Adipocyte (in vitro differentiated cells): ENCODE measurements around the gene ARHGEF25.
"Not testable (repeated sequence)": the region's sequence is repeated elsewhere in the genome, so short reads cannot be mapped to it uniquely, and the experiment has no call there.

ENCODE experiments used
- DNase-seq: peaks from one replicate; pipeline ENCODE4 v3.0.0-alpha.2; 2015; ENCODE audit warnings: low read depth
- H3K27me3 ChIP-seq: replicated peaks from 2 replicates; pipeline ENCODE4 v1.7.0; 2013; ENCODE audit warnings: mild to moderate bottlenecking, low read length, moderate library complexity; ENCODE audit not compliant: control insufficient read depth, insufficient read depth
- H3K36me3 ChIP-seq: 2 replicates; pipeline ENCODE4 v1.7.0; 2013; ENCODE audit warnings: low read length, mild to moderate bottlenecking, moderate library complexity; ENCODE audit not compliant: control insufficient read depth, insufficient read depth, severe bottlenecking
- H3K4me1 ChIP-seq: 2 replicates; pipeline ENCODE4 v1.7.0; 2013; ENCODE audit warnings: mild to moderate bottlenecking, low read length, moderate library complexity; ENCODE audit not compliant: control insufficient read depth, insufficient read depth
- H3K4me3 ChIP-seq: 2 replicates; pipeline ENCODE4 v1.7.0; 2013; ENCODE audit warnings: mild to moderate bottlenecking, low read length, moderate library complexity
- H3K9ac ChIP-seq: 2 replicates; pipeline ENCODE4 v1.7.0; 2013; ENCODE audit warnings: mild to moderate bottlenecking, low read length, moderate library complexity
- H3K9me3 ChIP-seq: 2 replicates; pipeline ENCODE4 v1.7.0; 2013; ENCODE audit warnings: mild to moderate bottlenecking, low read length, moderate library complexity; ENCODE audit not compliant: control insufficient read depth

The ARHGEF25 gene

GRCh38 chr12:57636731-57637130 is 25.5 kb downstream of the ARHGEF25 start:
- not testable (repeated sequence) for H3K9ac ChIP-seq, DNase-seq, H3K4me3 ChIP-seq, H3K4me1 ChIP-seq, H3K36me3 ChIP-seq, H3K9me3 ChIP-seq
- H3K27me3 ChIP-seq: peaks cover 41% of the 10 kb centered on the region

GRCh38 chr12:57637364-57637763 is 26.1 kb downstream of the ARHGEF25 start:
- H3K27me3 ChIP-seq: peaks cover 41% of the 10 kb centered on the region
- DNase-seq: no peak
- H3K4me3 ChIP-seq: no peak overlapping the region
- no peak overlapping the region for H3K9ac ChIP-seq
- H3K4me1 ChIP-seq: peaks cover 5% of the 10 kb centered on the region
- no peaks in the 10 kb centered on the region for H3K36me3 ChIP-seq
- H3K9me3 ChIP-seq: no peaks in the 10 kb centered on the region

DNA sequence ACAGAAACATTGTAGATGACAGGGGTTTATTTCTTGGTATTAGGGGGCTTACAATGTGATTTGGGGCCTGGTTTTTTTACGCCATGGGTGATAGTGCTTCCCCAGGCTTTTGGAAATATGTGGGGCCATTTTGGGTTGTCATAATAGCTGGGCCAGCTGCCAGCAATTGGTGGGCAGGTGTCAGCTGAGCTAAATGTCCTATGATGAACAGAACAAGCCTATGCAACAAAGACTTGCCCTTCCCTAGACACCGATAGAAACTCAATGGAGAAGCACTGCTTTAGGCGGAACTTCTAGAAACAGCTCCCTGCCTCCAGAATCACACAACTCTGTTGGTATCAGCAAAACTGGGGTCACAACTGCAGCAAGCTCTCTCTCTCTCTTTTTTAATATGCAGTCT is 26.9 kb downstream of the ARHGEF25 start:
- Histone ChIP-seq H3K9ac (no peak overlapping the region), H3K27me3 (peaks cover 45% of the 10 kb centered on the region), H3K4me3 (no peak overlapping the region), H3K36me3 (no peaks in the 10 kb centered on the region), H3K9me3 (no peaks in the 10 kb centered on the region), H3K4me1 (peaks cover 5% of the 10 kb centered on the region)
- no peak for DNase-seq

- DNase-seq: no peak
- Histone ChIP-seq H3K27me3 (peaks cover 45% of the 10 kb centered on the region), H3K9ac (no peak overlapping the region), H3K4me3 (no peak overlapping the region), H3K36me3 (no peaks in the 10 kb centered on the region), H3K4me1 (peaks cover 5% of the 10 kb centered on the region), H3K9me3 (peaks cover 7% of the 10 kb centered on the region)
These were observed 29.2 kb downstream of the ARHGEF25 start for GRCh38 chr12:57640175-57641042.

DNA sequence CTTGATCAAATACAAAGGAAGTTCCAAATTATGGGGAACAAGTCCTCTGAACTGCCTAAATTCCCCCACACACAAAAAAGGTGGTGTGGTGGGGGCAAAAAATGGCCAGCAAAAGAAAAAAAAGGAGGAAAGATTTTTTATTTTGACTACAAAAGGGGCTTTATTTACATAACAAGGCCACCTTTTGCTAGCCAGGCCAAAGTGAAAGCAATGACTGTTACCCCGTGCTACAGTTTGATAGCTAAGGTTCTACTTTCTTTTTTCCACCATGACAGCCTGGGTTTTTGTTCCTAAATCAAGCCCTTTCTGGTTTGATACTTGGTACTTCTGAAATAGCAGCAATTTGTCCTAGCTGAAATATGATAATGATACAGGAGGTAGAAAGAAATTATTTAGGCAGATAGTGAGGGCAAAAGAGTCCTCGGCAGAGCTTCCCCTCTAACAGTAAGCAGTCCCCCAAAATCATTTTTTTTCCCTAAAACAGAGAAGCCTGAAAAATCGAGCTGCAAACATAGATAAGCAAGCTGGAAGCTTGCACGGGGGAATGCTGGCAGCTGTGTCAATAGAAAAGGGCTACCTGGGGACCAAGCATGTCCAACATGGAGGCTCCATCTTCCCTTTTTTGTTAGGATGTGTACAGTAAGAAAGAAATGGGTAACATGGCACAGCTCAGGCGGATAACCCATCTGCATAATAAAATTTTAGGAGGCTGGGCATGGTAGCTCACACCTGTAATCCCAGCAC is 30.6 kb downstream of the ARHGEF25 start:
- DNase-seq: no peak
- Histone ChIP-seq H3K9ac (no peak overlapping the region), H3K27me3 (peaks cover 45% of the 10 kb centered on the region), H3K9me3 (peaks cover 13% of the 10 kb centered on the region), H3K4me1 (peaks cover 5% of the 10 kb centered on the region), H3K36me3 (no peaks in the 10 kb centered on the region), H3K4me3 (no peak overlapping the region)

DNA sequence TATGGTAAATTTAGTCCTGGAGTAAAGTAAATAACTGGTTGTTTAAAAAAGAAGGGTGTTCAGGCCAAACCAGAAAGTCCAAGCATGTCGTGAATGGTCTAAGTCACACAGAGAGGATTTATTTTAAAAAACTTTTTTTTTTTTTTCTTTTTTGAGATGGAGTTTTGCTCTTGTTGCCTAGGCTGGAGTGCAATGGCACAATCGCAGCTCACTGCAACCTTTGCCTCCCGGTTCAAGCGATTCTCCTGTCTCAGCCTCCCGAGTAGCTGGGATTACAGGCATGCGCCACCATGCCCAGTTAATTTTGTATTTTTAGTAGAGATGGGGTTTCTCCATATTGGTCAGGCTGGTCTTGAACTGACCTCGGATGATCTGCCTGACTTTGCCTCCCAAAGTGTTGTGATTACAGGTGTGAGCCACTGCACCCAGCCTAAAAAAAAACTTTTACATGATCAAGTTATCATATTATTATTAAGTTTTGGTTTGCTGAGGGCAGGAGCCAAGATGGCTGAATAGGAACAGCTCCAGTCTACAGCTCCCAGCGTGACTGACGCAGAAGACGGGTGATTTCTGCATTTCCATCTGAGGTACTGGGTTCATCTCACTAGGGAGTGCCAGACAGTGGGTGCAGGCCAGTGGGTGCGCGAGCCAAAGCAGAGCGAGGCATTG is 34.9 kb downstream of the ARHGEF25 start:
- H3K4me1 ChIP-seq, H3K4me3 ChIP-seq, H3K36me3 ChIP-seq, DNase-seq, H3K9ac ChIP-seq: not testable (repeated sequence)
- Histone ChIP-seq H3K27me3 (peaks cover 16% of the 10 kb centered on the region), H3K9me3 (peaks cover 13% of the 10 kb centered on the region)

- DNase-seq, H3K9ac ChIP-seq, H3K4me1 ChIP-seq, H3K4me3 ChIP-seq, H3K36me3 ChIP-seq: not testable (repeated sequence)
- H3K27me3 ChIP-seq: peaks cover 10% of the 10 kb centered on the region
- H3K9me3 ChIP-seq: peaks cover 13% of the 10 kb centered on the region
These were observed 35.4 kb downstream of the ARHGEF25 start for GRCh38 chr12:57646659-57647049.

- Histone ChIP-seq H3K4me1 (no peaks in the 10 kb centered on the region), H3K36me3 (no peaks in the 10 kb centered on the region), H3K27me3 (no peaks in the 10 kb centered on the region), H3K9me3 (peaks cover 4% of the 10 kb centered on the region), H3K9ac (no peak overlapping the region), H3K4me3 (no peak overlapping the region)
- DNase-seq: no peak
These were observed 42.8 kb downstream of the ARHGEF25 start for GRCh38 chr12:57654042-57654441.

- Histone ChIP-seq H3K4me1 (no peaks in the 10 kb centered on the region), H3K36me3 (no peaks in the 10 kb centered on the region), H3K27me3 (no peaks in the 10 kb centered on the region), H3K9ac (no peak overlapping the region), H3K4me3 (no peak overlapping the region), H3K9me3 (peaks cover 4% of the 10 kb centered on the region)
- no peak for DNase-seq
These were observed 44.5 kb downstream of the ARHGEF25 start for GRCh38 chr12:57655541-57656240.

GRCh38 chr12:57656408-57656807 is 45.2 kb downstream of the ARHGEF25 start:
- H3K9ac ChIP-seq, H3K27me3 ChIP-seq, DNase-seq, H3K9me3 ChIP-seq, H3K4me3 ChIP-seq, H3K4me1 ChIP-seq, H3K36me3 ChIP-seq: not testable (repeated sequence)

DNA sequence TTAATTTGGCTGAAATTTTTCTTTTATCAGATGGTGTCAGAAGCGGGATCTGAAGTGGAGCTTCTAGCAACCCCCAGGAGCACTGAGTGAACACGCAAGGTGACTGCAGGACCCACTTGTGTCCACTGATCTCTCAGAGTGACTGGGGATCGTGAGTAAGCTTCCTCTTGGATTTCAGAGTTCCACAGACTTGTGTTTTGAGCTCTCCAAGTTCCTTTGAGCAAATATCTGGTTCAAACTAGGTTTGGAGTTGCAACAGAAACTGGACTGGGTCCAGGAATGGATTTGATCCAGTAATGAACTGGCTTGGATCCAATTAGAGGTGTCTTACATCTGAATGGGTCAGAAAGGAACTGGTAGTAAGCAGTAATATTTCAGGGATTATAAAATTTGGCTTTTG is 46.5 kb downstream of the ARHGEF25 start:
- DNase-seq: peak; percentile 60
- H3K9ac ChIP-seq: no peak overlapping the region
- H3K4me1 ChIP-seq: no peaks in the 10 kb centered on the region
- H3K27me3 ChIP-seq: no peaks in the 10 kb centered on the region
- no peak overlapping the region for H3K4me3 ChIP-seq
- peaks cover 10% of the 10 kb centered on the region for H3K9me3 ChIP-seq
- H3K36me3 ChIP-seq: no peaks in the 10 kb centered on the region
